ENCODE results near the gene GMEB2.
A peak's percentile ranks its signal among the peaks of the same experiment; 100 is the strongest.
"Not testable (repeated sequence)": the region's sequence is repeated elsewhere in the genome, so short reads cannot be mapped to it uniquely, and the experiment has no call there.

The GMEB2 gene

GRCh38 chr20:63626424-63627128, at the start of gene GMEB2:
Gene GMEB2, minus strand, starts transcription at chr20:63627101. Its CDS starts 7,704 bp downstream, at chr20:63619397.
- no peaks in the 10 kb centered on the region for H3K9me3 ChIP-seq (ENCODE audit: control insufficient read depth, low read length)
- H3K4me3 ChIP-seq (ENCODE audit: low read length): peak within 1 kb of the TSS; percentile 96
- peak; percentile 83 for DNase-seq (ENCODE audit: low read depth)
- H3K36me3 ChIP-seq (ENCODE audit: control insufficient read depth, insufficient read depth, low read length, severe bottlenecking): no peaks in the 10 kb centered on the region
- H3K27me3 ChIP-seq (replicated peaks; ENCODE audit: control insufficient read depth, insufficient read depth, low read length): no peaks in the 10 kb centered on the region
- peak within 1 kb of the TSS; percentile 99 for H3K9ac ChIP-seq (ENCODE audit: low read length)
- H3K4me1 ChIP-seq (ENCODE audit: control insufficient read depth, insufficient read depth, low read length): peaks cover 14% of the 10 kb centered on the region

GRCh38 chr20:63675681-63676368, 48.9 kb upstream of the GMEB2 start:
- peaks cover 52% of the 10 kb centered on the region for H3K36me3 ChIP-seq (ENCODE audit: control insufficient read depth, insufficient read depth, low read length, severe bottlenecking)
- H3K9ac ChIP-seq (ENCODE audit: low read length): no peak overlapping the region
- H3K4me3 ChIP-seq (ENCODE audit: low read length): no peak overlapping the region
- DNase-seq (ENCODE audit: low read depth): no peak
- H3K4me1 ChIP-seq (ENCODE audit: control insufficient read depth, insufficient read depth, low read length): no peaks in the 10 kb centered on the region
- H3K9me3 ChIP-seq (ENCODE audit: control insufficient read depth, low read length): no peaks in the 10 kb centered on the region
- H3K27me3 ChIP-seq (replicated peaks; ENCODE audit: control insufficient read depth, insufficient read depth, low read length): no peaks in the 10 kb centered on the region

GRCh38 chr20:63673951-63674350, 47.0 kb upstream of the GMEB2 start:
- Histone ChIP-seq H3K27me3 (replicated peaks; ENCODE audit: control insufficient read depth, insufficient read depth, low read length) (no peaks in the 10 kb centered on the region), H3K9me3 (ENCODE audit: control insufficient read depth, low read length) (no peaks in the 10 kb centered on the region), H3K4me3 (ENCODE audit: low read length) (no peak overlapping the region), H3K4me1 (ENCODE audit: control insufficient read depth, insufficient read depth, low read length) (no peaks in the 10 kb centered on the region), H3K36me3 (ENCODE audit: control insufficient read depth, insufficient read depth, low read length, severe bottlenecking) (peaks cover 53% of the 10 kb centered on the region), H3K9ac (ENCODE audit: low read length) (no peak overlapping the region)
- no peak for DNase-seq (ENCODE audit: low read depth)

- Histone ChIP-seq H3K36me3 (ENCODE audit: control insufficient read depth, insufficient read depth, low read length, severe bottlenecking) (peaks cover 59% of the 10 kb centered on the region), H3K9me3 (ENCODE audit: control insufficient read depth, low read length) (no peaks in the 10 kb centered on the region), H3K9ac (ENCODE audit: low read length) (no peak overlapping the region), H3K4me3 (ENCODE audit: low read length) (no peak overlapping the region), H3K27me3 (replicated peaks; ENCODE audit: control insufficient read depth, insufficient read depth, low read length) (no peaks in the 10 kb centered on the region), H3K4me1 (ENCODE audit: control insufficient read depth, insufficient read depth, low read length) (no peaks in the 10 kb centered on the region)
- no peak for DNase-seq (ENCODE audit: low read depth)
Observed at GRCh38 chr20:63672666-63673065, 45.8 kb upstream of the GMEB2 start.

- peaks cover 60% of the 10 kb centered on the region for H3K36me3 ChIP-seq (ENCODE audit: control insufficient read depth, insufficient read depth, low read length, severe bottlenecking)
- not testable (repeated sequence) for H3K9me3 ChIP-seq (ENCODE audit: control insufficient read depth, low read length); H3K4me1 ChIP-seq (ENCODE audit: control insufficient read depth, insufficient read depth, low read length); H3K27me3 ChIP-seq (replicated peaks; ENCODE audit: control insufficient read depth, insufficient read depth, low read length); H3K4me3 ChIP-seq (ENCODE audit: low read length); H3K9ac ChIP-seq (ENCODE audit: low read length); DNase-seq (ENCODE audit: low read depth)
Observed at GRCh38 chr20:63671695-63672094, 44.8 kb upstream of the GMEB2 start.

- Histone ChIP-seq H3K9ac (ENCODE audit: low read length) (no peak overlapping the region), H3K27me3 (replicated peaks; ENCODE audit: control insufficient read depth, insufficient read depth, low read length) (no peaks in the 10 kb centered on the region), H3K36me3 (ENCODE audit: control insufficient read depth, insufficient read depth, low read length, severe bottlenecking) (peaks cover 44% of the 10 kb centered on the region), H3K4me1 (ENCODE audit: control insufficient read depth, insufficient read depth, low read length) (no peaks in the 10 kb centered on the region), H3K4me3 (ENCODE audit: low read length) (no peak overlapping the region), H3K9me3 (ENCODE audit: control insufficient read depth, low read length) (no peaks in the 10 kb centered on the region)
- no peak for DNase-seq (ENCODE audit: low read depth)
Observed at GRCh38 chr20:63668351-63668750, 41.5 kb upstream of the GMEB2 start.

GRCh38 chr20:63667858-63668257, 41.0 kb upstream of the GMEB2 start:
- Histone ChIP-seq H3K4me1 (ENCODE audit: control insufficient read depth, insufficient read depth, low read length) (no peaks in the 10 kb centered on the region), H3K9me3 (ENCODE audit: control insufficient read depth, low read length) (no peaks in the 10 kb centered on the region), H3K9ac (ENCODE audit: low read length) (no peak overlapping the region), H3K4me3 (ENCODE audit: low read length) (no peak overlapping the region), H3K36me3 (ENCODE audit: control insufficient read depth, insufficient read depth, low read length, severe bottlenecking) (peaks cover 49% of the 10 kb centered on the region), H3K27me3 (replicated peaks; ENCODE audit: control insufficient read depth, insufficient read depth, low read length) (no peaks in the 10 kb centered on the region)
- DNase-seq (ENCODE audit: low read depth): no peak

GRCh38 chr20:63665708-63666107, 38.8 kb upstream of the GMEB2 start:
- H3K27me3 ChIP-seq (replicated peaks; ENCODE audit: control insufficient read depth, insufficient read depth, low read length): no peaks in the 10 kb centered on the region
- no peaks in the 10 kb centered on the region for H3K4me1 ChIP-seq (ENCODE audit: control insufficient read depth, insufficient read depth, low read length)
- H3K36me3 ChIP-seq (ENCODE audit: control insufficient read depth, insufficient read depth, low read length, severe bottlenecking): peaks cover 62% of the 10 kb centered on the region
- no peak overlapping the region for H3K9ac ChIP-seq (ENCODE audit: low read length)
- H3K9me3 ChIP-seq (ENCODE audit: control insufficient read depth, low read length): no peaks in the 10 kb centered on the region
- no peak for DNase-seq (ENCODE audit: low read depth)
- H3K4me3 ChIP-seq (ENCODE audit: low read length): no peak overlapping the region

- Histone ChIP-seq H3K9ac (ENCODE audit: low read length) (no peak overlapping the region), H3K27me3 (replicated peaks; ENCODE audit: control insufficient read depth, insufficient read depth, low read length) (no peaks in the 10 kb centered on the region), H3K4me3 (ENCODE audit: low read length) (no peak overlapping the region), H3K4me1 (ENCODE audit: control insufficient read depth, insufficient read depth, low read length) (no peaks in the 10 kb centered on the region), H3K36me3 (ENCODE audit: control insufficient read depth, insufficient read depth, low read length, severe bottlenecking) (peaks cover 62% of the 10 kb centered on the region), H3K9me3 (ENCODE audit: control insufficient read depth, low read length) (no peaks in the 10 kb centered on the region)
- DNase-seq (ENCODE audit: low read depth): no peak
Observed at GRCh38 chr20:63664861-63665594, 38.1 kb upstream of the GMEB2 start.

GRCh38 chr20:63664143-63664851, 37.4 kb upstream of the GMEB2 start:
- H3K36me3 ChIP-seq (ENCODE audit: control insufficient read depth, insufficient read depth, low read length, severe bottlenecking): peaks cover 62% of the 10 kb centered on the region

More at GRCh38 chr20:63664143-63664851, 37.4 kb upstream of the GMEB2 start:
- Histone ChIP-seq H3K4me1 (ENCODE audit: control insufficient read depth, insufficient read depth, low read length) (peaks cover 7% of the 10 kb centered on the region), H3K27me3 (replicated peaks; ENCODE audit: control insufficient read depth, insufficient read depth, low read length) (no peaks in the 10 kb centered on the region), H3K9ac (ENCODE audit: low read length) (no peak overlapping the region), H3K4me3 (ENCODE audit: low read length) (no peak overlapping the region), H3K9me3 (ENCODE audit: control insufficient read depth, low read length) (no peaks in the 10 kb centered on the region)
- DNase-seq (ENCODE audit: low read depth): no peak

Measured in adipocyte (in vitro differentiated cells).